Measurements from ENCODE around the gene ADAMTS3. TPM values are rescaled to one million over a fixed set of nuclear protein-coding genes. Genes with fewer than 3 reads are reported as not detected.

The ADAMTS3 gene
- total RNA-seq, 1 donor from 2014 or later: 2.7 TPM

DNA sequence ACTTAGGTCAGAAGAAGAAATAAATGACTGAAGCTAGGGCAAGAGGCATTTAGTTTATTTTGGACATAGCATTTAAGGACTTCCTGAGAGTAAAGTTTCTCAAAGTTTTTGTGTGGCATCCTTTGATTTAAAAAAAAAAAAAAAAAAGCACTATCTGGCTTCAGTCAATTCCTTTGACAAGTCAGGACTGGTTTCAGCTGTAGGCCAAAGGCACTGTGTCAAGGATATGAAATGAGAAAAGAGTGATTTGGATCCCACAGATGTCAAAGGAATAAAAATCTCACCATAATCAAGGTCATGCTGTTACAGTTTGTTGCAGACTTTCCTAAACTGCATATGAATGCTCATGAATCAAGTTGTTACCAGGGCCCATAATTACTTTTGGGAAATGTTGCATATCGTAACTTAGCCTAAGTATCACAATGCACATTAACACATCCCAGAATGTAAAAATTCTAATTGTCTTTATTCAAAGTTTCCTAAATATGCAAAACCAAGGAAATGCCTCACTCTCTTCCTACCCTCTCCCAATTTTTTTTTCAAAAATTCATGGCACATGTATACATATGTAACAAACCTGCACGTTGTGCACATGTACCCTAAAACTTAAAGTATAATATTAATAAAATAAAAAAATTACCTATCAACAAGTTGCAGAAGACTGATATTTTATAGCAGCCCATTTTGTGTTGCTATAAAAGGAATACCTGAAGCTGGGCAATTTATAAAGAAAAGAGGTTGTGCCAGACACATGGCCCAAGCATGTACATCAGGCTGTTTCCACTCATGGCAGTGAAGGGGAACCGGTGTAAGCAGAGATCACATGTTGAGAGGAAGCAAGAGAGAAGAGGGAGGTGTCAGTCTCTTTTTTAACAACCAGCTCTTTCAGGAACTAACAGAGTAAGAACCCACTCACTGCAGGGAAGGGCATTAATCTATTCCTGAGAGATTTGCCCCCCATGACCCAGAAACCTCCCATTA, 33.7 kb upstream of the ADAMTS3 start:
- Mint-ChIP-seq H3K4me1 (peaks cover 6% of the 10 kb centered on the region), H3K27me3 (ENCODE audit: low read depth) (no peaks in the 10 kb centered on the region), H3K9me3 (peaks cover 13% of the 10 kb centered on the region), H3K36me3 (ENCODE audit: low read depth) (peaks cover 6% of the 10 kb centered on the region), H3K27ac (ENCODE audit: unreplicated experiment) (no peak overlapping the region), H3K4me3 (no peak overlapping the region)
- no peak for DNase-seq (ENCODE audit: low read depth, low spot score)
- TF ChIP-seq, protein P1, sequence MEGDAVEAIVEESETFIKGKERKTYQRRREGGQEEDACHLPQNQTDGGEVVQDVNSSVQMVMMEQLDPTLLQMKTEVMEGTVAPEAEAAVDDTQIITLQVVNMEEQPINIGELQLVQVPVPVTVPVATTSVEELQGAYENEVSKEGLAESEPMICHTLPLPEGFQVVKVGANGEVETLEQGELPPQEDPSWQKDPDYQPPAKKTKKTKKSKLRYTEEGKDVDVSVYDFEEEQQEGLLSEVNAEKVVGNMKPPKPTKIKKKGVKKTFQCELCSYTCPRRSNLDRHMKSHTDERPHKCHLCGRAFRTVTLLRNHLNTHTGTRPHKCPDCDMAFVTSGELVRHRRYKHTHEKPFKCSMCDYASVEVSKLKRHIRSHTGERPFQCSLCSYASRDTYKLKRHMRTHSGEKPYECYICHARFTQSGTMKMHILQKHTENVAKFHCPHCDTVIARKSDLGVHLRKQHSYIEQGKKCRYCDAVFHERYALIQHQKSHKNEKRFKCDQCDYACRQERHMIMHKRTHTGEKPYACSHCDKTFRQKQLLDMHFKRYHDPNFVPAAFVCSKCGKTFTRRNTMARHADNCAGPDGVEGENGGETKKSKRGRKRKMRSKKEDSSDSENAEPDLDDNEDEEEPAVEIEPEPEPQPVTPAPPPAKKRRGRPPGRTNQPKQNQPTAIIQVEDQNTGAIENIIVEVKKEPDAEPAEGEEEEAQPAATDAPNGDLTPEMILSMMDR (conservative IDR thresholded peaks at IDR 0.05): no peak

DNA sequence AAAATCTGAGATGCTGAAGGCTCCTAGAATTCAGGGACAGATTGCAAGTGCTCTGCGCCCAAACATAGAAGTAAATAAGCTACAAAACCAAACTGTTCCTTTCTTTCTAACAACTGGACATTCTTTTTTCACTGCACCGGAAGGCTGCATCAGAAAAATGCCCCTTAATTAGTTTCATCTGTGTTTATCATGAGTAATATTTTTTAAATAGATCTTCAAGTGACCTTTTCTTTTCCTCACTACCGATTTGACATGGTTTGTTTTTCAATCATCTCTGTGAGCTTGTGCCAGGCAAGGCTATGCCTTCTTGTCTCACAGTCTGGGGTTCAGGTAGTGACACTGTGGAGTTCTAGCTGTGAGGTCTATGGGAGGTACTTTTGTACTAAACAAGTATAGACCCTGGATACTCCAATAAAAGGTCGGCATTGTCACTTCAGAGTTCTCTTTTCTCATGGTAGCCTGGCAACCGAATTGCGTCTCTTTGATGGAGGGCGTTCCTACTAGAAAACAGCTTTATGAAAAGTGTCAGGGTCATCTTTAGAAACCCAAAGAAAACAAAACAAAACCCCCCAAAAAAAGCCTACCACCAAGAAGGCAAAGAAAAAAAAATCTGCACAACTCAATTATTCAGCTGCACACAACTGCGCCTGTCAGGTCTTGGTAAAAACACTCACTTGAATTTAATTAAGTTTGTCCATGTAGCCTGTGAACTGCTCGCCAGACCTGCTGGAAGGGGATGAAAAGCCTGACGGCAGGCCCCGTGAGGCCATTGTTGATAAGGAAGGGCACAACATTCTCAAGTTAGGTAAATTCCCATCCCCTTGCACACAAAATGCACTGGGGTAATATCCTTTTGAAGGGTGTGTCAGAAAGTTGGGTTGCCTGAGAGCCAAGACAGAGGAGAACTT, 22.8 kb upstream of the ADAMTS3 start:
- peaks cover 29% of the 10 kb centered on the region for H3K27me3 Mint-ChIP-seq (ENCODE audit: low read depth)
- peak overlapping the region; percentile 42 for H3K4me3 Mint-ChIP-seq
- H3K36me3 Mint-ChIP-seq (ENCODE audit: low read depth): peaks cover 9% of the 10 kb centered on the region
- H3K9me3 Mint-ChIP-seq: no peaks in the 10 kb centered on the region
- peaks cover 18% of the 10 kb centered on the region for H3K4me1 Mint-ChIP-seq
- TF ChIP-seq, protein P1 (conservative IDR thresholded peaks at IDR 0.05): no peak
- no peak overlapping the region for H3K27ac Mint-ChIP-seq (ENCODE audit: unreplicated experiment)
- peak; percentile 17 for DNase-seq (ENCODE audit: low read depth, low spot score)

DNA sequence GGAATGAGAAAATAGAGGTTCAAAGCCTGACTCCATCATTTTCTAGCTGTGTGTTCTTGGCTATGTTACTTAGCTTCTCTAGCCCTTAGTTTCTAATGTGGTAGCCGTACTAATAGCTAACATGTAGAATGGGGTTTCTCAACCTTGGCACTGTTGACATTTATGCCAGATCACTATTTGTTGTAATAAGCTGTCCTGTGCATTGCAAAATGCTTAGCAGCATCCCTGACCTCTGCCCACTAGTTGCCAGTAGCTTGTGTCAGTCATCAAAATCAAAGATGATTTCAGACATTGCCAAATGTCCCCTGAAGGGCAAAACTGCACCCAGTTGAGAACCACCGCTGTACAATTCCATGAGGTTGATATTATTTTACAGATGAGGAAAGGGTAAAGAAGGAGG, 18.3 kb upstream of the ADAMTS3 start:
- DNase-seq (ENCODE audit: low read depth, low spot score): no peak
- TF ChIP-seq, protein P1 (conservative IDR thresholded peaks at IDR 0.05): no peak
- Mint-ChIP-seq H3K27me3 (ENCODE audit: low read depth) (peaks cover 31% of the 10 kb centered on the region), H3K4me1 (peaks cover 12% of the 10 kb centered on the region), H3K27ac (ENCODE audit: unreplicated experiment) (no peak overlapping the region), H3K9me3 (no peaks in the 10 kb centered on the region), H3K4me3 (no peak overlapping the region), H3K36me3 (ENCODE audit: low read depth) (no peaks in the 10 kb centered on the region)

DNA sequence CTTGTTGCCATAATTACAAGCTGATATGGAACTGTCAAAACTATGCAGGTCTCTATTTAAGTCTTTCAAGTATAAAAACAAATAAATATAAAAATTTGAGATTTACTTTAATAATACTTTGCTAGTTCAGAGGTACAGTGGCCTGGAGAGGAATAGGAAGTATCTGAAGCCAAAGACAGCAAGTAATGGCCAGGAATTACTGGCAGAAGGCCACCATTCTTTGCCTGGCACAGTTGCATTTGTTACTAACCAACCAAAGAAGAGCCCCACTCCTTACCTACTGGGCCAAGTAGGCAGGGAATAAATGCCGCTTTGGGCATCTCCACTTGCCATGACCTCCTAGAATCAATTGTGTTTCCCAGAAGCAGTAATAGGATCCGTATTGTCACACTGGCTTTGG, 13.8 kb upstream of the ADAMTS3 start:
- no peaks in the 10 kb centered on the region for H3K9me3 Mint-ChIP-seq
- DNase-seq (ENCODE audit: low read depth, low spot score): no peak
- H3K36me3 Mint-ChIP-seq (ENCODE audit: low read depth): no peaks in the 10 kb centered on the region
- H3K27ac Mint-ChIP-seq (ENCODE audit: unreplicated experiment): no peak overlapping the region
- H3K4me1 Mint-ChIP-seq: no peaks in the 10 kb centered on the region
- no peak overlapping the region for H3K4me3 Mint-ChIP-seq
- TF ChIP-seq, protein P1 (conservative IDR thresholded peaks at IDR 0.05): no peak
- H3K27me3 Mint-ChIP-seq (ENCODE audit: low read depth): peaks cover 27% of the 10 kb centered on the region

DNA sequence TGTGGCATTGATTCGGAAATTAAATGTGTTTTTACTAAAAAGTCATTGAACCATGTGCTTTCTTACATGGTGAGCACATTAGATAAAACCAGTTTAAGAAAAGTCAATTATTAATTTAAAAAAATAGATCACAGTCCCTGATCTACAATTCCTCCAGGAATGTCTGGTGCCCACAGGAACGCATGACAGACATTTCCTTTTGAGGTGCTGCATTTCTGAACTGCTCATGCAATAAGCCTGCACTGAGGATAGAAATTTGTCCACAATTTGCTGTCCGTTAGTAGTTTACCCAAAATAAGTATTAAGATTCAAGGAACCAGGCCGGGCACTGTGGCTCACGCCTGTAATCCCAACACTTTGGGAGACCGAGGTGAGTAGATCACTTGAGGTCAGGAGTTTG, 8.2 kb upstream of the ADAMTS3 start:
- TF ChIP-seq, protein P1 (conservative IDR thresholded peaks at IDR 0.05): no peak
- H3K27me3 Mint-ChIP-seq (ENCODE audit: low read depth): peaks cover 6% of the 10 kb centered on the region
- H3K27ac Mint-ChIP-seq (ENCODE audit: unreplicated experiment): no peak overlapping the region
- no peaks in the 10 kb centered on the region for H3K4me1 Mint-ChIP-seq
- no peaks in the 10 kb centered on the region for H3K36me3 Mint-ChIP-seq (ENCODE audit: low read depth)
- no peak for DNase-seq (ENCODE audit: low read depth, low spot score)
- no peak overlapping the region for H3K4me3 Mint-ChIP-seq
- H3K9me3 Mint-ChIP-seq: no peaks in the 10 kb centered on the region
